Right cardiac atrium (tissue), 5 donors: Measurements from ENCODE around the gene RAPGEF1. TPM values are rescaled to one million over a fixed set of nuclear protein-coding genes. Genes with fewer than 3 reads are reported as not detected.

Source experiments
- ATAC-seq, 2 donors: fragments of 200-7000 bp; cut with Tn5 transposase; one replicate each; pipeline versions ENCODE4 v1.8.0 to v1.9.1; 2020; ENCODE audit warnings: moderate library complexity in 2 of 2, mild to moderate bottlenecking in 1 of 2
- DNase-seq, 3 donors: peaks; one replicate each; pipeline ENCODE4 v3.0.0-alpha.2; 2020
- H3K27ac ChIP-seq: one replicate; pipeline ENCODE4 v1.5.1; 2013; ENCODE audit warnings: mild to moderate bottlenecking, low read length, control low read depth, moderate library complexity
- H3K27me3 ChIP-seq: one replicate; pipeline ENCODE4 v1.6.1; 2013; ENCODE audit not compliant: control insufficient read depth, insufficient read depth
- H3K4me1 ChIP-seq: one replicate; pipeline ENCODE4 v1.6.1; 2013; ENCODE audit warnings: low read length; ENCODE audit not compliant: control insufficient read depth, insufficient read depth
- H3K4me3 ChIP-seq: one replicate; pipeline ENCODE4 v1.5.1; 2013; ENCODE audit warnings: low read length, control low read depth
- H3K9me3 ChIP-seq: one replicate; pipeline ENCODE4 v1.6.1; 2013; ENCODE audit warnings: low read length; ENCODE audit not compliant: control insufficient read depth
- WGBS: extraction: QIAGEN DNeasy Blood & Tissue Kit; methylation state at CpG from one replicate; pipeline ENCODE4 v1.1.7; 2013; 5-methylcytosine and 5-hydroxymethylcytosine counted together
- intact Hi-C, 4 donors: fragments of 100-400 bp; cut with DNase I; formaldehyde crosslinking; loops; one replicate each; pipeline versions ENCODE4 v1.11.0 to v1.14.0; 2022 to 2023
- polyA plus RNA-seq: library from polyadenylated mRNA; stranded (reverse); fragments of 200-250 nt; gene quantifications from one replicate; pipeline ENCODE4 v1.2.3, GENCODE V29; 2013
- total RNA-seq, 4 donors: library from RNA; stranded (reverse); fragmentation: NEBNext Ultra II Directional; extraction: Animal tissue kit (Norgen Biotek cat#: 25700); gene quantifications; one replicate each; pipeline ENCODE4 v1.2.1, GENCODE V29; 2021
- donor health status: healthy with polysubstance abuse.
- donor health status: DM: no; HTN: yes; CAD: no.
- donor health status: DM: no; HTN: no; CAD: no.
- donor health status: DM: no; HTN: yes; CAD: no; lungs with severe emphysema.
- donor health status: DM: yes; HTN: yes; CAD: no.

Gene RAPGEF1
- total and polyA plus RNA-seq, 5 donors, result 58.5 to 100 (median 88.6) TPM

DNA sequence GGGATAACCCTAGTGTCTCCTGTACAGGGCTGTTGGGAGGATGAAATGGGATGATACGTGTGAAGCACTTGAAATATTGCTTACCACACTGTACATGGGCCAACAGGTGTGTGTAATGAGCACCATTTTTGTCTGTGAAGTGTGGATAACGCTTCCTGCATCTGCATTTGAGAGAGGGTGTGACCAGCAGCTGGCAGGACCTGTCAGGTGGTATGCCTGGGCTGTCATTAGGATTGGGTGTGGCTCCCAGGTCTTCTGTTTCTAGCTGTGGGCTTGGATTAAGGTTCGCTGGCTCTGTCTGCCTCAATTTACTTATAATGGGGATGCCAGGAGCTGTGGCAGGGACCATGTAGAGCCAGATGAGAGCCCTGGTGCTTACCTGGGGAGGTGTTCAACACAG is 120.2 kb downstream of the RAPGEF1 start:
- no peaks in the 10 kb centered on the region for H3K9me3 ChIP-seq
- DNase-seq (no peak), ATAC-seq (no peak)
- H3K4me1 ChIP-seq, result peaks cover 14% of the 10 kb centered on the region
- H3K4me3 ChIP-seq, result no peak overlapping the region
- intact Hi-C loops, result no loop called here
- WGBS, result over 99% methylated on average over 3 of the region's 3 CpGs
- no peak overlapping the region for H3K27ac ChIP-seq
- H3K27me3 ChIP-seq, result no peaks in the 10 kb centered on the region

DNA sequence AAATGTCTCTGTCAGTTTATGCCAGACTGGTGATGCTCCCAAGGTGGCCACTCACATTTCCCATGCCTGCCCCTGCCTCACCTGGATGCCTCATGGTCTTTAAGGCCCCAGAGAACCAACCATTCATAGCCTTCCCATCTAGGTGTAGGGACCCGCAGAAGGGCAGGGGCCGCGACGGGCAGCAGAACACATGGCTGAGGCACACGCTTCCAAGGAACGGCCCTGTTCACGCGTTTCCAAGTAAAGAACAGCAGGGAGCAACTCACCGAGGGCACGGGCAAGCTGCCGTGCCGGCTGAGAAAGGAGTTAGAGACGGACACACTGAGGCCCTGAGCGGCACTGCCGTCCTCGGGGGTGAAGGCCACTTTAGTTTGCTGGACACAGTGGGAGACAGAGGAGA is 121.1 kb downstream of the RAPGEF1 start:
- 97% methylated on average over 16 of the region's 16 CpGs for WGBS
- intact Hi-C loops, result no loop called here
- H3K4me1 ChIP-seq, result peaks cover 10% of the 10 kb centered on the region
- no peak for DNase-seq
- ATAC-seq, result no peak
- H3K9me3 ChIP-seq, result no peaks in the 10 kb centered on the region
- no peaks in the 10 kb centered on the region for H3K27me3 ChIP-seq
- no peak overlapping the region for H3K27ac ChIP-seq
- no peak overlapping the region for H3K4me3 ChIP-seq

DNA sequence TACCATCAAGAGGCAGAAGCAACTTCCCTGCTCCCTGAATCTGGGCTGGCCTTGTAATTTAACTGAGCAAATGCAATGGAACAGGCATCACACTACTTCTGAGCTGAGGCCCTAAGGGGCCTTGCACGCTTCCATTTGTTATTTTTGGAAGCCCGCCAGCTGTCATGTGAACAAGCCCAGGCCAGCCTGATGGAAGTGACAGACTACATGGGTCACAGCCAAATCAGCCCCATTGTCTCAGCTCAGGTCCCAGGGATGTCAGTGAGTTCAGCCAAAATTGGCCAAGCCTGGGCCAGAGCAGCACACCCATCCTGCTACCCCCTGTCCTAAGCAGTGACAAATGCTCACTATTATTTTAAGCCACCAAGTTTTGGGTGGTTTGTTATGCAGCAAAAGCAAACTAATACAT is 121.8 kb downstream of the RAPGEF1 start:
- 16% methylated on average over 2 of the region's 2 CpGs for WGBS
- intact Hi-C loops, result no loop called here
- DNase-seq (peak; percentile 70 to 83 (median 80)), ATAC-seq (peak; percentile 80 to 92)
- Histone ChIP-seq H3K27me3 (no peaks in the 10 kb centered on the region), H3K9me3 (no peaks in the 10 kb centered on the region), H3K4me3 (no peak overlapping the region), H3K4me1 (peaks cover 10% of the 10 kb centered on the region), H3K27ac (peak overlapping the region; percentile 27)

DNA sequence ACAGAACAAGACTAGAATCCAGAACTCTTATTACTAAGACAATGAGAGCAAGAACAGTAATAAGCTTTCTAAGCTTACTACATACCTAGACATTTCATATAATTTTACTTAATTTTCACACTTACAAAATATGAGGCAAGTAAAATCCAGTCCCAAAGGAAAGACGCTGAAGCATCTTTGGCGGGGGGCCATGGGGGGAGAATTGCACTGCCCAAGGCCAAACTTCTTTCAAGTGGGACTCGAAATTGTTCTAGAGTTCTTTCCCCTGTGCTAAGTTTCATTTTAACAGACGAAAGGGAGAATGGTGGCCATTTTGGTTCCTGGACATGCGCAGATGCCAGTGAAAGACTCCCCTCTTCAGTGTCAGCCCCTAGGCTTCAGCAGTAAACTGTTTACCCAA is 122.3 kb downstream of the RAPGEF1 start:
- H3K4me1 ChIP-seq, result peaks cover 12% of the 10 kb centered on the region
- H3K27me3 ChIP-seq, result no peaks in the 10 kb centered on the region
- ATAC-seq (no peak), DNase-seq (peak in 1 of 3 donors; percentile 51)
- peak overlapping the region; percentile 27 for H3K27ac ChIP-seq
- no peaks in the 10 kb centered on the region for H3K9me3 ChIP-seq
- intact Hi-C loops, result no loop called here
- H3K4me3 ChIP-seq, result no peak overlapping the region
- WGBS, result 67% methylated on average over 5 of the region's 5 CpGs

DNA sequence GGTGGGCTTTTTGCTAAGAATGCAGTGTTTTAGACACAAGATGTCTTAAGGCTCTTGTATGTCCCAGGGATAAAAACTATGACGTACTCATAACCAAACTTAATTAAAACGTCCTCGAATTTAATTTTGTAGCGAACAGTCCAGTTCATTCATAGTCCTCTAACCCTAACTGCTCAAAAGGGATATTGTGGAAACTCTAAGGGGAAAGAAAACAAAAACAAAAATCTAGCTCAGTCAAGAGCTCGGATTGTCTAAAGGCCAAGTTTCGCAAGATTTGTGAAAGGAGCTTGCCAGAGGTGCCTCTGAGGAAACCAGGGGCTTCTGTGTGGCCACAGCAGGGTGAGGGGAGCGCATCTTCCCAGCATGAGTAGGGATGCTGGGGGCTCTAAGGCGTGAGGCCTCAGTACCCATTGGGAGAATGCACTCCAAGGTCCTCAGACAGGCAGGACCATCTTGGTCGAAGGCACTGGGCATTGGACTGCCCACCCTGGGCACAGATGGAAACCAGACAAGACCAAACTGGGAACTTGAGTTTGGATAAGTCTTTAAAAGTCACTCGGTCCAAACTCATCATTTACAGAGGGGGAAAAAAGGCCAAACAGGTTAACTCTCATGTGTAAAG is 122.8 kb downstream of the RAPGEF1 start:
- H3K4me3 ChIP-seq, result no peak overlapping the region
- intact Hi-C loops, result no loop called here
- H3K9me3 ChIP-seq, result no peaks in the 10 kb centered on the region
- DNase-seq, result peak in 1 of 3 donors; percentile 49
- no peaks in the 10 kb centered on the region for H3K27me3 ChIP-seq
- ATAC-seq, result peak in 1 of 2 donors; percentile 6
- peaks cover 15% of the 10 kb centered on the region for H3K4me1 ChIP-seq
- H3K27ac ChIP-seq, result no peak overlapping the region
- WGBS, result 67% methylated on average over 10 of the region's 10 CpGs

GRCh38 chr9:131614340-131614915 is 125.4 kb downstream of the RAPGEF1 start:
- DNase-seq (no peak), ATAC-seq (no peak)
- H3K27me3 ChIP-seq, result no peaks in the 10 kb centered on the region
- no peaks in the 10 kb centered on the region for H3K9me3 ChIP-seq
- H3K27ac ChIP-seq, result no peak overlapping the region
- WGBS, result 93% methylated on average over 8 of the region's 8 CpGs
- no peak overlapping the region for H3K4me3 ChIP-seq
- H3K4me1 ChIP-seq, result peaks cover 18% of the 10 kb centered on the region
- intact Hi-C loops, result no loop called here

- intact Hi-C loops, result no loop called here
- Histone ChIP-seq H3K4me3 (no peak overlapping the region), H3K27ac (no peak overlapping the region), H3K4me1 (peaks cover 23% of the 10 kb centered on the region), H3K9me3 (no peaks in the 10 kb centered on the region), H3K27me3 (no peaks in the 10 kb centered on the region)
- WGBS, result 96% methylated on average over 8 of the region's 8 CpGs
- ATAC-seq (no peak), DNase-seq (peak in 1 of 3 donors; percentile 31)
These were observed 126.0 kb downstream of the RAPGEF1 start for GRCh38 chr9:131613921-131614320.

DNA sequence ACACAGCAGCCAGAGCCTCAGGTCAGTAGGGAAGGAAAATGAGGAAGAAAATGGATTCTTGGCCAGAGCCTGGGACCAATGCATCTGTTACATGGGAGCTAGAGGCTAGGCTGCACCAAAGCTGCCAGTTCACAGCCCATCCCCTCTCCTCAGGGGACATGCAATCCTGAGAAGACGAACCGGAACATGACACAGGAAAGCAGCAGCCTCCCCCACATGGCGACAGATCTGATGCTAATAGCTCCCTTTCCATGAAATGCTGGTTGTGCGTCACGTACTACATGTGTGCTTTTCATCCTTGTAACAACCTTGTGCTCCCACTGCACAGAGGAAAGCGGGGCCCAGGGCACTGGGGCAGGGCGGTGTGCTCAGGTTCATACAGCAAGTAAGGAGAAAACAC is 127.0 kb downstream of the RAPGEF1 start:
- 80% methylated on average over 7 of the region's 7 CpGs for WGBS
- ATAC-seq (no peak), DNase-seq (peak in 1 of 3 donors; percentile 19)
- H3K9me3 ChIP-seq, result no peaks in the 10 kb centered on the region
- intact Hi-C loops, result no loop called here
- no peaks in the 10 kb centered on the region for H3K27me3 ChIP-seq
- peaks cover 24% of the 10 kb centered on the region for H3K4me1 ChIP-seq
- no peak overlapping the region for H3K27ac ChIP-seq
- H3K4me3 ChIP-seq, result no peak overlapping the region

- Histone ChIP-seq H3K9me3 (no peaks in the 10 kb centered on the region), H3K4me3 (no peak overlapping the region), H3K27ac (no peak overlapping the region), H3K27me3 (no peaks in the 10 kb centered on the region), H3K4me1 (peaks cover 21% of the 10 kb centered on the region)
- 70% methylated on average over 11 of the region's 11 CpGs for WGBS
- no peak for DNase-seq
- intact Hi-C loops, result no loop called here
- no peak for ATAC-seq
These were observed 128.1 kb downstream of the RAPGEF1 start for GRCh38 chr9:131611586-131612315.

DNA sequence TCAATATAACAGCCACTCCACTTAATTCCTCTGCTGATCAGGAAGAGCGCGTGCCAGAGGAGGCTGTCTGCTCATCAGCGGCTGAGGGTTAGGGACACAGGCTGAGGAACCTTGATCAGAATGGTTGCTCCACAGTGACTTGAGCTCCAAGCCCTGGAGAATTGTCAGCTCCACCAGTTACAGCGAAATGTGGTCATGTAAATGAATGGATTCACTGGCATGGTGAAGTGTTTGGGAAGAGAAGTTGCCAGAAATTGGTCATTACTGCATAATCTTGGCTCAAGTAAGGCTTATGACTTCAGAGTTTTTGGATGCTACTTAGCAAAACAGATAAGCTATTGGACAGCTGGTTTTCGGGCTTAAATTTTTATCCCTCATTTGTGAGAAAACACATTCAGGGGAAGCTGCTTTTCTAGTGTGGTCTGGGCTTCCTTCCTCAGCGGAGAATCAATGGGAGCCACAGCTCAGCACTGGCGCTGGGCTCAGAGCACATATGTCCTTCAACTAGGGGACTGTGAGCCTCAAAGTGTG is 129.6 kb downstream of the RAPGEF1 start:
- Histone ChIP-seq H3K4me1 (peaks cover 24% of the 10 kb centered on the region), H3K27ac (peak overlapping the region; percentile 96), H3K27me3 (no peaks in the 10 kb centered on the region), H3K9me3 (no peaks in the 10 kb centered on the region), H3K4me3 (no peak overlapping the region)
- peak; percentile 66 to 71 (median 68) for DNase-seq
- intact Hi-C loops, result no loop called here
- WGBS, result 39% methylated on average over 7 of the region's 7 CpGs
- peak; percentile 56 to 73 for ATAC-seq
